GM18511 (cell line): ENCODE measurements around the gene CHRNB4.
"Not testable (repeated sequence)": the region's sequence is repeated elsewhere in the genome, so short reads cannot be mapped to it uniquely, and the experiment has no call there.

Experiments used
- ATAC-seq: cut with Tn5 transposase; IDR thresholded peaks from one replicate; pipeline ENCODE4 v1.9.1; 2021; ENCODE audit warnings: mild to moderate bottlenecking, moderate library complexity; ENCODE audit not compliant: unreplicated experiment

Gene CHRNB4, protein sequence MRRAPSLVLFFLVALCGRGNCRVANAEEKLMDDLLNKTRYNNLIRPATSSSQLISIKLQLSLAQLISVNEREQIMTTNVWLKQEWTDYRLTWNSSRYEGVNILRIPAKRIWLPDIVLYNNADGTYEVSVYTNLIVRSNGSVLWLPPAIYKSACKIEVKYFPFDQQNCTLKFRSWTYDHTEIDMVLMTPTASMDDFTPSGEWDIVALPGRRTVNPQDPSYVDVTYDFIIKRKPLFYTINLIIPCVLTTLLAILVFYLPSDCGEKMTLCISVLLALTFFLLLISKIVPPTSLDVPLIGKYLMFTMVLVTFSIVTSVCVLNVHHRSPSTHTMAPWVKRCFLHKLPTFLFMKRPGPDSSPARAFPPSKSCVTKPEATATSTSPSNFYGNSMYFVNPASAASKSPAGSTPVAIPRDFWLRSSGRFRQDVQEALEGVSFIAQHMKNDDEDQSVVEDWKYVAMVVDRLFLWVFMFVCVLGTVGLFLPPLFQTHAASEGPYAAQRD

DNA sequence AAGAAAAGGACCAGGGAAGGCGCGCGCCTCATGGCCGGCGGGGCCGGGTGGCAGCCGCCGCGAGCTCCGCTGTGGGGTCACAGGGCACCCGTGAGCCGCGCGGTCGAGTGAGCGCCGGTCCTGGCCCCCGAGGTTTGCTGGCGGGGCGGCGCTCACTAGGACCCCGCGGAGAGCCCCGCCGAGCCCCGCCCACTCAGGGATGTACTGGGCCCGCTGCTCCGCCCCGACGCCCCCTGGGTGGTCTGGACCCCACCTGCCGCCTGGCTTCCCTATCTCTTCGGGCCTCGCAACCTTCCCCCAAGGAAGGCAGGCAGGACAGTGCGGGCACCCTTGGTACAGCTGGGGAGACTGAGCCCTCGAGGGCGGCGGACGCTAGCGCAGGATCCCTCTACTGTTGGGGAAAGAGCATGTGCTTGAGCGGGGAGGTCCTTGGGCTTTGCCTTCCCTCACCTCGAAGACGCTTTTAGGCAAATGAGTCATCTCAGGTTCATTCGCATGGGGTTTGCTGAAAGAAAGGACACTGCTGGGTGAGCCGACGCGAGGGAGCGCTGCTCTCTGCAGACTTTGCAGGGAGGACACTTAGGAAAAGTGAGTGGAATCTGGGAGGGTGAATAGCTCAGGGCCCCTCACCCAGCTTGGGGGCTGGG is at the start of gene CHRNB4:
Gene CHRNB4, minus strand, starts transcription at position 109 of the 647 bp plus-strand sequence. Its CDS starts 77 bp downstream, at position 32.
- ATAC-seq, result no peak

DNA sequence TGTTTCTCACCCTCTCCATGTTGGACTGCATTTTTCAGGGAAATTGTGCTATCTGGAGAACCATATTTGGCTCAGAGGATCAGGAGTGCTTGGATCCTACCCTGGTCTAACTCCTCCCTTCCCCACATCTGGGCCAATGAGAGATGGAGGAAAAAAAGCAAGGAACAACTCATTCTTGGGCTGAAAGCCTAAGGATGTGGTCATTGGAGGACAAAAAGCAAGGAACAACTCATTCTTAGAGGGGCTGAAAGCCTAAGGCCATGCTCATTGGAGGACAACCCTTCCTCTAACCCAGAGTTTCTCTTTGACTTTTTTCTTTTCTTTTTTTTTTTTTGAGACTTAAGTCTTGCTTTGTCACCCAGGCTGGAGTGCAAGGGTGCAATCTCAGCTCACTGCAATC is 48.6 kb upstream of the CHRNB4 start:
- no peak for ATAC-seq

DNA sequence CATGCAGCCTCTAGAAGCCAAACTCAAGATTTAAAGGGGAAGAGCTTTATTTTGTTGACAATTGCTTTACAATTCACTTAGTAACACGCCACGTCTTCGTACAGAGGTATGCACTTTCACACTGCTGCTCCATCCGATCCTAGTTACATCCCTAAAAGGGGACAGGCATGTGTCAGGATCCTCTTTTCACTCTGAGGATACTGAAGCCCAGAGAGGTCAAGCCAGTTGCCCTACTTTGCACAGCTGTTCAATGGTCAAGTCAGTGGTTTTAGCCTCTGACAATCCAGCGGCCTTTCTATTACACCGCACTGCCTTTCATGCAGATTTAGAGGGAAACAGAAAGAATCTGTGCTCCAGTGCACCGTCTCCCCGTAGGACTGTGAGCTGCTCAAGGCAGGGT is 44.9 kb upstream of the CHRNB4 start:
- no peak for ATAC-seq

DNA sequence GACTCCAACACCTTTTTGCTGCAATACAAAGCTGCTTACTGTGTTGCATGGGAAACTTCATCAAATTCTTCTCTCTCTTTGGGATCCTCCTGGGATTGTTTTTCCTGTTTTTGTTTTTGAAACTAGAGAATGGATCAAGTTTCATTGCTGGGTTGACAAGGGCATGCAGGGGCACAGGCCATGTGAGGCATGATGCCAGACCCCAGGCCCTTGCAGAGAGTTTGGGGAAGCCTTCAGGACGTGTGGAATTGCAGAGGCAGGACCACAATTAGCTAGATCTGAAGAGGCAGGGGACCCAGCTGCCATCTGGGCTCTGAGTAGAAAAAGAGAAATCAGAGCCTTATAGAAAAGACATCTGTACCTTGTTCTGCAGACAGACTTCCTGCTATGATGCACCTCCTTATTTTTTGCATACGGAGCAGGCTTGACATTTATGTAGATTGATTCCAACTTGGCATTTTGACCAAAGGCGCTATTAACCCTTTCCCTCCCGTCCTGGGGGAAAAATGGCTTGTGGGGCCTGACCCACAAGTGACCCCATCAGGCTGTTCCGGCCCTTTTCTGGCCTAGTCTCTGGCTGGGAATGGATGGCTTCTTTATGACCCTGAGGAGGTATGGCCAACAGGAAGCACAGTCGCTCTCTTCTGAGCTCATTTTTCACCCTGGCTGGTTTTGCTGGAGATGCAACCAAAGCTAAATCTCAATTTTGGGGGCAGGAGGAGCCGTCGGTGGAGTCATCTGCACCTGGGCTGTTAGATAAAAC is 44.3 kb upstream of the CHRNB4 start:
- ATAC-seq, result no peak

DNA sequence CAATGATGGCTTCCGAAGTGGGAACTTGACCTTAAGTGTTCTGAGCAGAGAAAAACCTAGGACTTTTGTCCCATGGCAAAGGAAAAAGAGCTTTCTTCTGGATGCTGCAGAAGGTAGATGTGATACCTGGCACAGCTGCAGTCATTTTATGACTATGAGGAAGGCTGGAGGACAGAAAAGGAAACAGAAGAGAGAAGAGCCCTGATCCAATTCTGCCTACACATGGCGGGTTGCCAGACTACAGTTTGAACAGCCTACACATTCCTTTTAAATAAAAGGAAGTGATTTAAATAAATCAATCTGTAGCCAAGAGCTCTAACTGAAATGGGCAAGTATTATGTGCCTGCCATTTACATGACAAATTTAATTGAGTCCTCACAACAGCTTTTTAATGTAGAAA is 43.6 kb upstream of the CHRNB4 start:
- ATAC-seq, result no peak

DNA sequence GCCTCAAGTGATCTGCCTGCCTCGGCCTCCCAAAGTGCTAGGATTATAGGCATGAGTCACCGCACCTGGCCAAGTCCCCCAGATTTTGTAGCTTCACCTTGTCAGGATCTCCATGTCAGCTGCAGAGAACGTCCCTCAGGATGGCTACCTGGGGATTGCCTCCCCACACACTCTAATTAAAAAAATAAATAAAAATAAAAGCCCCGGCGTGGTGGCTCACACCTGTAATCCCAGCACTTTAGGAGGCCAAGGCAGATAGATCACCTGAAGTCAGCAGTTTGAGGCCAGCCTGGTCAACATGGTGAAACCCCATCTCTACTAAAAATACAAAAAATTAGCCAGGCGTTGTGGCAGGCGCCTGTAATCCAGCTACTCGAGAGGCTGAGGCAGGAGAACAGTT is 42.6 kb upstream of the CHRNB4 start:
- ATAC-seq, result not testable (repeated sequence)

DNA sequence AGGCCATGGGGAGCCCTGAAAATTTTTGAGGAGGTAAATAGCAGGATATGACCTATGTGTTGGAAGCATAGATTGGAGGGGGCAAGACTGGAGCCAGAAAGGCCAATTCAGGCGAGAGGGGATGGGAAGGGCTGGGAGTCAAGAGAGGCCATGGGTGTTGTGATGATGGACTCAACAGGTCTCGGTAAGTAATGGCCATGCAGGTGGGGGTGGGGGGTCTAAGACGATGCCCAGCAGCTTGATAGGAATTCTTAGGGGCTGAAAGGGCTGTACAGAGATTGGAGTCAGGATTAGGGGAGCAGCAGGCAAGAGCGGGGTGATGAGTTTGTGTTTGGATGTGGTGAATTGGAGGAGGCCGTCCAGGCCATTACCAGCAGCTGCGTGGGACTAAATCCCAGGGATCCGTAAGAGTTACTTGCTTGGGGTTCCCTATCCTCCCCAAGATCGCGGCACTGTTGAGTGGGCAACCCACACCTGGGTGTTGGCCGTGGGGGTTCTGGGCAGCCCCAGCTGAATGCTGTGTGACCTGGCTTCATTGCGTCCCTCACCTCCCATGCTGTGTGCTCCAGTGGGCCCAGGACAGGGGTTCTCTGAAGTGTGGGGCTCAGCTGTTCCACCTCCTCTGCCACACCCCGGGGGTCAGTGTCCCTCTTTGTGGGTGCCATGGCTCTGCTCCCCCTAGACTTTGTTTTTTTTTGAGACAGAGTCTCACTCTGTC is 41.8 kb upstream of the CHRNB4 start:
- no peak for ATAC-seq

DNA sequence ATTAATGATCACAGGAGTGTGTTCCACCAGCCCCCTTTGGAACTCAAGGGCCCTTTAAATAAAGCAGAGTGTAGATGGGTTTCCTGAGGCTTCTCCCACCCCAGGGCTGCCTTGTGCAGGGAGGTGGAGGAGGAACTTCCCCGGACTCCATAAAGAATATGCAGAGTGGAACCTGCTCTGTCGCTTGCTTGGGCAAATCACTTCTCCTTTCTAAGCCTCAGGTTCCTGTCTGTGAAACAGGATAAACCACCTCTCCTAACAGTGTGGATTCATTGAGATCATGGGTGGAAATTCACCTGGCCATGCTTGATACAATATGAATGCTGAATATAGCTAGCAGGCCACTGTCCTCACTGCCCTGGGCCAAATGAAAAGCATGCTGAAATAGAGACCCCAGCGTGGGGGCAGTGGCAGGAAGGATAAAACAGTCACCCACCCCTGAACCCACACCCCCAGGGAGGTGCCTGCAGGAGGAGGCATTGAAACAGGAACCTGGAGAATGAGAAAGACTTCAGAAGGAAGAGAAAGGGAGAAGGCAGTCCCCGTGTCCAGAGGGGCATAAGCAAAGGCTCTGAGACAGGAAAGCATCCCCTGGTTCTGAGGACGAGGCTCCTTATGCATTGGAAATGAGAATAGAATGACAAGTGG is 41.1 kb upstream of the CHRNB4 start:
- no peak for ATAC-seq

DNA sequence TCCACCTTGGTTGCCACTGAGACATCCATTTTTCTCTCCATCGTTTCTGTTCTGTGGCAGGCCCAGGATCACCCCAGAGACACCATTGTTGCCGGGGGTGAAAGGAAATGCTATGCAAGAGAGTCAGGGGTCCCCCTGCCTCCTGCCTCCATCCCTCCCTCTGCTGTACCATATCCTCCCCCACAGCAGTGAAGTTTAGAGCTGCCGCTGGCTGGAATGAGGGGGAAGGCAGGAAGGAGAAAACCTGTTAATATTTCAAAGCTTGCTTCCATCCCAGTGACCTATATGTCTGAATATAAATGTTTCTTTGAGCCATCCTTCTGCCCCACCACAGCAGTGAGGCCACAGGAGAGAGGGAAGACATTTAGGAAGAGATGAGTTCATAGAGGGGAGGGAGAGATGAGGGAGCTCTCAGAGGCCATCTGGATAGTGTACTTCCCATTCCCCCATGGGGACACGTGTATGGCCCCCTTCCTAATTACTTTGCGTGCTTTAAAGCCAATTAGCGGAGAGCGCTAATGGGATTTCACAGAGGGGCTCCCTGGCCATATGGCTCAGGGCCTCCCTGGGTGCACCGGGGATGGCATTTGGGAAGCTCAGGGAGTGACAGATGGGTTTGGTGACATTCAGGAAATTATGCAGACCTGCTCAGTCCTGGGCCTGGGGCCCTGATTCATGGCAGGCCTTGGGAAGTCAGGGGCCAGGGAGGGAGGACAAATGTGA is 40.4 kb upstream of the CHRNB4 start:
- ATAC-seq, result no peak

DNA sequence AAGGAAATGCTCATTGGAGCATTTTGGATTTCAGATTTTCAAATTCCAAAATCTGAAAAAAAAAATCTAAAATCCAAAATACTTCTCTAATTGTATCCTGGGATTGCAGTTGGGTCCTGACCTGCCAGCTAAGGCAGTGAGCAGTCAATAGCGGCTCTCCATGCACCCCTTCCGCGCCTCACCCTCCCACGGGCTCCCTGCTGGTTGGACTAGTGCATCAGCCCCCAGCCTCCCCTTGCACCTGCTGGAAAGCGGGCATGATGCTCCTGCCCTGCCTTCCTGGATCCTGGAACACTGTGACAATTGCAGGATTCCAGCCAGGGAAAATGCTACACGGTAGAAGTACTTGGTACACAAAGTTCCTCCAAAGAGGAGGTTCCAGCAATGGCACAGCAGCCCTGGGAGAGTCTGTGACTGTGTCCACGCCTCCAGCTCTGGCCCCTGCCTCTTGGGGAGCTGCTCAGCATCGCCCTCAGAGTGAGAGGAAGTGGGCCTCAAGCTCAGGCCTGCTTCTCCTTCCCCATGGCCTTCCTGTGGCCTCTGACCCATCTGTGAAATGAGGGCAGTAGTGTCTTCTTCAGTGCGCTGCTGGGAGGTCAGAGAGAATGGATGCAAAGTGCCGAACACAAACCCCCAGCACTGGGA is 39.5 kb upstream of the CHRNB4 start:
- ATAC-seq, result no peak

DNA sequence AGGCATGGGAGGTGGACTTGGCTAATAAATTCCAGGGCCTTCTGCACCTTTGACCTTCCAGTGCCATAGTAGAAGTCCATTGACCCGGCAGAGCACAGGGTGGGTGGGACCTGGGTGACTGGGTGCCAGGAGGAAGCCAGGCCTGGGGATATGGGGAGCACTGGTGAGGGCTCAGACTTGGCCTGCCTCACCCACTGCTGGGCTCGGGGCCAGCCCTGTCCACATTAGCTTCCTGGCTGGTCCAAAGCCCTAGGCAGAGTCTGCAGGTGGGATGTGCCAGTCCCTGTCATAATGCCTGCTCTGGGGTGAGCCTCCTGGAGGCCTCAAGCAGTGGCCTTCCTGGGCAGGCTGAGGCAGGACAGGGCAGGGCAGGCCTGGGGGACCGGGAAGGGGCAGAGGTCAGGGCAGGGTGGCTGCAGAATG is 38.1 kb upstream of the CHRNB4 start:
- no peak for ATAC-seq

DNA sequence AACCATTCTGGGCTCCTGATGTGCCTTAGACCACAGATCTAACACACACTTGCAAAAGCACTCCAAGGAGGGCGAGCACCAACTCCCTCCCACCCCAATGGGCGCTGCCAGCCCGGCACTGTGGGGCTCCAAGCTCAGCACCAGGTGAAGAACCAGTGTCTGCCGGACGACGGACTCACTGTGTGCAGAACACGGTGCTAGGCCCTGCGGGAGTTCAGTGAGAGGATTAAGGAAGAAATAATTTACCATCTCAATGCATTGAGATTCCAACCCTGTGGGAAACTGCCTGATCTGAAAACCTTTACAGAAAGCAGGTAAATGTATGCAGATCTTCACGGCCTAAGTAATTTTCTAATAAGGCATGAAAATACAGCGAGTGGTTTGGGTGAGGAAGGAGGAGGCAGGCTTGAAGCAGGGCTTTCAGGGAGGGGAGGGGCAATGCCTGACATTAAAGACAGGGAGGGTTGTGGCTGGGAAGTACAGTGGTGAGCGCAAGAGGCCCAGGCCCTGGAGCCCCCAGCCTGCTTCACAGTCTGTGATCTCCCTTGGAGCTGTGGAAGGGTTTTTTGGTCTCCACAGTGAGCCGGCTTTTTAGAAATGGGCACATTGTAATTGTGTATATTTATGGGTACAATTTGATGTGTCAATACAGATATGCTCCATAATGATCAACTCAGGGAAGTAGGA is 35.6 kb upstream of the CHRNB4 start:
- no peak for ATAC-seq

DNA sequence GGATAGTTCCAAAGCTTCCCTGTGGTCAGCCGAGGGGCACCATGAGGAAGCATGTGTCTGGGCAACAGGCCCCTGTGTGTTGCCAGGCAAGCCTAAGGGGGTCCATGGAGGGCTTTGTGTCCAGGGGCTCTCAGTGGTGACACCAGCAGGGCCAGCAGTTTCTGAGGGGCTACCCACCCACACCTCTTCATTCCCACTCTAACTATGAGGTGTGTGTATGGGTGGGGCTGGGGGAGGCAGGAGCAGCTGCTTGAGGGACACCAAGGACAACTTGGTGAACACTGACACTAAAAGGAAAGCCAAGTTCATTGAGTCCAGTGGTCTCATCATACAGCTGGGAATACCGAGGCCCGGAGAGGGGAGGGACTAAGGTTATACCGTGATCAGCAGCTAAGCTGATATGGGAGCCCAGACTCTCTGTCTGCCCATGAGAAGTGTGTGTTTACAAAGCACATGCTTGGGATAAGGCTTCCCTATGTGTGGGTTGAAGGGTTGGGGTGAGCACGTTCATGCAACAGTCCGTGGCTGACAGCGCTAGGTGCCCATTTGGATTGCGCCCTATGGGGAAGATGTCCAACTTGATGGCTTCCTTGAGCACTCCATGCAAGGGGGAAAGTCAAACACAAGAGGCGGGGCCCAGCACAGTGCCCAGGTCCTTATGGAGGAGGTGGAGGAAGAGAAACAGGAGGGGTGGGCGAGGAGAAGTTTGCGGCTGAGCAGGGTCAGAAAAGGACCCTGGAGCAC is 34.8 kb upstream of the CHRNB4 start:
- ATAC-seq, result no peak

DNA sequence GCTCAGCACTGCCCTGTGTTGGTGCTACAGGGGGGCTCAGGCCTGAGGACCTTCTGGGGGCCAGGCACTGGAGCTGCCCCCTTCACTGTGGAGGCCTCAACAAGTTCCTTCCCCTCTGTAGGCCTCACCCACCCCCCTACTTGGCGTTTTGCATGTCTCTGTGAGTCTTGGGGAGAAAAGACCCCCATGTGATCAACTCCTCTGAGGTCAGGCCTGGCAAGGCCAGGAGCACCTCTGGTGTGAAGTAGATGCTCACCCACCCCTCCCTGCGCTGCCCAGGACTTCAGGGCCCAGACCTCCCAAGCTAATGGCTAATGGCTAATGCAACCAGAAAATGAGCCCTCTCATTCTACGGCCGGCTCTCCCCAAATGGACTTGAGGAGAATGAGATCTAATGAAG is 34.2 kb upstream of the CHRNB4 start:
- ATAC-seq, result no peak

DNA sequence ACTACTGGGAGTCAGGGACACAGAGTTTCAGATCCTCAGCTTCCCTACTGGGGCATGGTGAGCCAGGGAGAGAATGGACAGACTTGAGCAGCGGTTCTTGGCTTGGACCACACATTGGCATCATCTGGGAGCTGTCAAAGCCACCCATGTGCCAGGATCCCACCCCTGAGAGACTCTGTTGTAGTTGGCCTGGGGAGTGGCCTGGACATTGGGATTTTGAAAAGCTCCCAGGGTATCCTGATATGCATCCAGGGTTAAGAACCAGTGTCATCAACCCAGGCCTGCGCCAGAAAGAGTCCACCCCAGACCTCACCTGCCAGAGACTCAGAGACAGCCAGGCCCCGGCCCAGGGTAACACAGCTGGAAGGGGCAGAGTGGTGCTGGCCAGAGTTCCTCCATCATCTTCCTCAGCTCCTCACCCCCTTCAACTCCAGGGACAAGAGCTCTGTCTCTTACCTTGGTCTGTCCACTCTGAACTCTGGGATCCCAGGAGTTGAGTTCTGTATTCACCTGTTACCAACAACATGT is 33.0 kb upstream of the CHRNB4 start:
- ATAC-seq, result no peak

DNA sequence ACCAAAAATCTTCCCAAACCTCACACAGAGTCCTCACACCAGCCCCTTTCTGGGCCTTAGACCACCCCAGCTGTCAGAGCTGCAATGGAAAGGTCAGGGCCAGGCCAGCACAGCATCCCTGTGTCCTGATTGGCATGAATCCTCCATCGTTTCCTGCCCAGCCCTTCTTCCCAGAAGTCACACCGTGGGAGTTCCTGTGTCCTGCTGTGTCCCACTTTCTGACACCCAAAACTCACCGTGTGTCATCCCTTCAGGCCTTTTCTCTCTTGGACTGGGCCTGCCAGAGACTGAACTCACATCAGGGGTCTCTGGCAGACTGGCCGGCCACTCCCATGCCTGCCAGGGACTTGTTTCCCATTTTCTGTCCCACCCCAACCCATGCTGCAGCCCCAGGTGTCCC is 32.5 kb upstream of the CHRNB4 start:
- ATAC-seq, result no peak

DNA sequence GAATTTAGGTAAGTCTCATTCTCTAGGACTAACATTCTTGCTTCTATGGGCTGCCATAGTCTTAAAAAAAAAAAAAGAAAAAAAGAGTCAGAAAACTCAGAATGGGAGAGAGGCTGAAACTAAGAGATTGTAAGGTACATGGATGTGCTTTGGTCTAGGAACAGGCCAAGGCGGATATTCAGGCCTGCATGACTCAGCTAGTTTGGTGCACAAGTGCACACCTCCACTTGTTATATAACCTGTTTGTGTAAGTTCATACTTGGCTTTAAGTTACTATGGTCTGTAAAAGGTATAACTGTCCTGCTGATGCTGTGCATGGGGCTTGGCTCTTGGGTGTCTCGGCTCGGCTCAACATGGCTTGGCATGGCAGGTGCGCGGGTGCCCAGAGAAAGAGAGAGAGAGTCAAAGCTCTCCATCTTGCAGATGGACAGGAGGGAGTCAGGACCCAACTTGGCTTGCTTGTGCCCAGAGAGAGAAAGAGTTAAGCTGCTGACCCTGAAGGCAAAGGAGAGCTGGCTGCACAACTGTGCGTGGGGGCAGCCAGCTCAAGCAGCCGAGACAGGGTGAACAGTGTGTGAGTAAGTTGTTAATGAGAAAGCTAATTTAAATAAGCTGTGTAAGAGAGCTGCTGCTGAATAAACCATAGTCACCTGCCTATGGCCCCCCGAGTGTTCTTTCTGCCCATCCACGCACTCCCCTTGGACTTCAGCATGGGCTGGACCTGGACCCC is 31.4 kb upstream of the CHRNB4 start:
- no peak for ATAC-seq
